ENCODE measurements around the gene GLT6D1.

- TF ChIP-seq MAX (IDR thresholded peaks at IDR 0.05; ENCODE audit: insufficient read depth, insufficient read length) = no peak
- TF ChIP-seq POLR2A (IDR thresholded peaks at IDR 0.05; ENCODE audit: low read depth, low read length) = no peak
- no peak for TF ChIP-seq CTCF (IDR thresholded peaks at IDR 0.05; ENCODE audit: extremely low read depth in 1 of 2, insufficient read depth in 1 of 2, low read depth in 1 of 2, low read length in 2 of 2)
- TF ChIP-seq EZH2 (IDR thresholded peaks at IDR 0.05; ENCODE audit: borderline replicate concordance, low read depth, low read length, severe bottlenecking) = no peak
- TF ChIP-seq POLR2AphosphoS5 (IDR thresholded peaks at IDR 0.05; ENCODE audit: insufficient read depth, low read depth, low read length) = no peak
These were observed 28.0 kb downstream of the GLT6D1 start for GRCh38 chr9:135611142-135611874.
